Measurements from ENCODE around the gene DLGAP1.

DNA sequence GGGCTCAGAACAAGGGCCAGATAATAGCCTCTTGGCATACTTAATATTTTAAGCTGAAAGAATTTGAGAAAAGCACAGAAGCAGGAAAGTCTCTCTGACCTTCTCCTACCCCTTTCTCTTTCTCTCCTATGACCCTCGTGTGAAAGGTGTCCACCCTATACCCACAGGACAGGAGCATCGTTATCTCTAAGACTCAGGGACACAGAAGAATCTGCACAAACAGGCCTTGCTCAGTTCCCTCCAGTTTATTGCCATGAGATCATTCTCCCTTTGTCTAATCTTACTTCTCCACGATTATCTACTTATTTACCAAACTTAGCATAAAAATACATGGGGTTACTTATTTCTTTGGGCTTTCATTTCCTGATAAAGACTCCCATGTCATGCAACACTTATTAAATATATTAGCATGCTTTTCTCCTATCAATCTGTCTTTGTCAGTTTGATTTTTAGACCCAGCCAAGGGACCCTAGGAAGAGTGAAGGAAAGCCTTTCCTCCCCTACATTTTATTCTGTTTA, 370.7 kb downstream of the DLGAP1 start:
- no peak for TF ChIP-seq POLR2AphosphoS5 (IDR thresholded peaks at IDR 0.05)
- no peak for TF ChIP-seq CTCF (IDR thresholded peaks at IDR 0.05)
- TF ChIP-seq POLR2A (IDR thresholded peaks at IDR 0.05; ENCODE audit: low read depth): no peak
